Measurements from ENCODE around the gene CD84.

GRCh38 chr1:160522136-160522535 is 57.2 kb downstream of the CD84 start:
- TF ChIP-seq ARNT (IDR thresholded peaks at IDR 0.05) (no peak), SP1 (IDR thresholded peaks at IDR 0.05) (no peak), NFRKB (IDR thresholded peaks at IDR 0.05) (no peak), BHLHE40 (IDR thresholded peaks at IDR 0.05; ENCODE audit: borderline replicate concordance) (no peak), HDGF (IDR thresholded peaks at IDR 0.05; ENCODE audit: borderline replicate concordance) (no peak)
